Sigmoid colon (tissue), 4 donors: ENCODE results near the gene MRS2.

Source experiments
- CTCF ChIP-seq, 4 experiments: fragments of 450-650 bp in 3 of 4; fragments of 200-600 bp in 1 of 4; IDR thresholded peaks; one replicate each; pipeline ENCODE4 v1.5.1; 2016 to 2019; ENCODE audit warnings: antibody characterized with exemption in 4 of 4, mild to moderate bottlenecking in 3 of 4, moderate library complexity in 2 of 4
- POLR2AphosphoS5 ChIP-seq, 4 donors: sonication (generic); formaldehyde crosslinking; IDR thresholded peaks; one replicate each; pipeline ENCODE4 v1.6.1; 2017; ENCODE audit warnings: antibody characterized with exemption in 4 of 4

GRCh38 chr6:24451581-24452388, 49.0 kb downstream of the MRS2 start:
- TF ChIP-seq POLR2AphosphoS5 (IDR thresholded peaks at IDR 0.05) (no peak), CTCF (IDR thresholded peaks at IDR 0.05) (no peak)
